NCI-H345 treated with DMSO at 0.1 percent for 48 hours (cell line): ENCODE data around the gene RAD54L2.
"Not testable (repeated sequence)": the region's sequence is repeated elsewhere in the genome, so short reads cannot be mapped to it uniquely, and the experiment has no call there.

Experiments
- DNase-seq: peaks from one replicate; lab custom pipeline; 2025; ENCODE audit not compliant: unreplicated experiment; lab: John Stamatoyannopoulos, UW

RAD54L2 gene

DNA sequence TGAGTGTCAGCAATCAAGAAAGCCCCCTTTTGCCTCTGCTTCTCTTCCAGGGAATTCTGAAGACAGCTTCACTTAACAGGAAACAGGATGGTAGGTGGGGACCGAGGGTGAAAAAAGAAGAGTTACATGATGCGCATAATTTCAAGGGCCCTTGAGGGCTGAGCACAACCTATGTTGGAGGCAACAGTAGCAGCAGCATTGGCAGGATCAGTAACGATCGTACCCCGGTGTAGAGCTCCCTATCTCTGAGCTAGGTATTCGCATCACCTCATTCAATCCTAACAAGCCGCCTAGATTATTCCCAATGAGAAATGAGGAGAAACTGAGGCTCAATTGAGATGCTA is 432 bp upstream of the RAD54L2 start:
- no peak for DNase-seq

GRCh38 chr3:51539291-51539941 is 897 bp downstream of the RAD54L2 start:
- DNase-seq: no peak

- not testable (repeated sequence) for DNase-seq
Observed at GRCh38 chr3:51542596-51542995, 4.1 kb downstream of the RAD54L2 start.

- no peak for DNase-seq
Observed at GRCh38 chr3:51544011-51544775, 5.7 kb downstream of the RAD54L2 start.

DNA sequence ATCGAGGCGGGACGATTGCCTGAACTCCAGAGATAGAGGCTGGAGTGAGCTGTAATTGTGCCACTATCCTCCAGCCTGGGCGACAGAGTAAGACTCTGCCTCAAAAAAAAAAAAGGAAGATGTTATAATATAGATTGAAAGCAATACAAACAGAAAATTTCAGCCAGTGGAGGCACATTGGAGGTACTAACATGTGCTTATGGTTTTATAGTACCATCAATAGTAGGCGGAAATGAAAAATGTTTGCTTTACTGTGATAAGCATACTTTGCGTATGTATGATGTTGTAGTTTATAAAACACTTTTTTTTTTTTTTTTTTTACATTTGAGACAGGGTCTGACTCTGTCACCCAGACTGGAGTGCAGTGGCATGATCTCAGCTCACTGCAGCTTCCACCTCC is 8.8 kb downstream of the RAD54L2 start:
- no peak for DNase-seq

GRCh38 chr3:51549311-51549710 is 10.8 kb downstream of the RAD54L2 start:
- DNase-seq: no peak

DNA sequence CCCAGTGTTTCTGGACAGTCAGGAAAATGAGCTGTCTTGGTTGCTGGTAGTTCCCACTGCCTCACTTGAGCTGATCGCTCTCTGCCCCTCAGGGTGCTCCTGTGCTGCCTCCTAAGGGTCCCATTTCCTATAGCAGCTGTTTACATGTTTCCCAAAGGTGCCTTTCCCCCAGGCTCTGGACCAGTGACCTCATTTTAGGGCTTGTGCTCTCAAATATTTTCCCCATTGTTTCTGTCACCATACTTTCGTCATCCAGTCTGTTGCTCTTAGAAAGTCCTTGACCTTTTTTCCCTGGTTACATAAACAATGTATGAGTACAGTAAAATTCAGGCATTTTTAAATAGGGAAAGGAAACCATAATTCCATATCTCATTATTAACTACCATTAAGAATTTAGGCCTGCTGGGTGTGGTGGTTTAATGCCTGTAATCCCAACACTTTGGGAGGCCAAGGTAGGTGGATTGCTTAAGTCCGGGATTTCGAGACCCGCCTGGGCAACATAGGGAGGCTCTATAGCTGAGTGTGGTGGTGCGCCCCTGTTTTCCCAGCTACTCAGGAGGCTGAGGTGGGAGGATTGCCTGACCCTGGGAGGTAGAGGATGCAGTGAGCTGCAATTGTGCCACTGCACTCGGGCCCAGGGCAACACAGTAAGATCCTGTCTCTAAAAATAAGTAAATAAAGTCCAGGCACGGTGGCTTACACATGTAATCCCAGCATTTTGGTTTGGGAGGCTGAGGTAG is 11.7 kb downstream of the RAD54L2 start:
- no peak for DNase-seq

- no peak for DNase-seq
Observed at GRCh38 chr3:51557993-51558392, 19.5 kb downstream of the RAD54L2 start.

GRCh38 chr3:51559411-51559888 is 20.9 kb downstream of the RAD54L2 start:
- DNase-seq: peak; percentile 14

GRCh38 chr3:51559961-51560360 is 21.4 kb downstream of the RAD54L2 start:
- DNase-seq: no peak

DNA sequence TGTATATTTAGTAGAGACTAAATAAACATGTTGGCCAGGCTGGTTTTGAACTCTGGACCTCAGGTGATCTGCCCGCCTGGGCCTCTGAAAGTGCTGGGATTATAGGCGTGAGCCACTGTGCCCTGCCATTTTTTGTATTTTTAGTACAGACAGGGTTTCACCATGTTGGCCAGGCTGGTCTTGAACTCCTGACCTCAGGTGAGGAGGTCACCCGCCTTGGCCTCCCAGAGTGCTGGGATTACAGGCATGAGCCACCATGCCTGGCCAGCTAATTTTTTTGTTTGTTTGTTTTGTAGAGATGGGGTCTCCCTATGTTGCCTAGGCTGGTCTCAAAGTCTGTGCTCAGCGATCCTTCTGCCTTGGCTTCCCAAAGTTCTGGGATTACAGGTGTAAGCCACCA is 23.9 kb downstream of the RAD54L2 start:
- DNase-seq: not testable (repeated sequence)

GRCh38 chr3:51568036-51568435 is 29.5 kb downstream of the RAD54L2 start:
- DNase-seq: peak; percentile 3

DNA sequence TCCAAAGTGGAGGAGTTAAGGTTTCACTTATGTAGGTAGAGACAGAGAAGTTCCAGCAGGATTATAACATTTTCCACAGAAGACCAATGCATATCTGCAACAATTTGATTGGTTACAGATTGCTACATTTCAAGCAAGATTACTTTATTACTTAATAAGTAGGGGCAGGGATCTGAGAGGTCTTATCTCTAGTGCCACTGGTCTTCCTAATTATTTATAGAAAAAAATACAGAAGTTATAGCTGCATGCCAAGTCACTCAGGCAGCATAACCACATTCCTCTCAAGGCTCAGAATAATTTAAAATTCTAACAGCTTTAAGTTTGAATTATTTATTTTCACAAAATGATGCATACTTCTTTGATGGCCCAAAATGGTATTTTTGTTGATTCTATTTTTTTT is 30.5 kb downstream of the RAD54L2 start:
- no peak for DNase-seq

GRCh38 chr3:51578238-51578637 is 39.7 kb downstream of the RAD54L2 start:
- DNase-seq: no peak

DNA sequence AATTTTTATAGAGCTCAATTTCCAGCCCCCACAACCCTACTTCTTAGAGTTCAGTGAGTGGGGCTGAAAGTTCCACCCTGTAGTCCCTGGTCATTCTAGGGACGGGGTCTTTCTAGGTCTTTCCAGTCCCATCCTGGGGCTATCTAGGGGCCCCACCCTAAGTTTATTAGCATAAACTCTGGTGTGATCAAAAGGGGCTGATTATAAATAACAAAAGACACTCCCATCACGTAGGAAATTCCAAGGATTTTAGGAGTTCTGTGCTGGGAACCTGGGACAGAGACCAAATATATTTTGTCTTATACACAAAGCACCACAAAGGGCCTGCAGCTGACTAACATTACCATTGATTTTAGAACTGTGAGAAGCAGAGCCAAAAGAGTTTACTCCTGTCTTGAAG is 41.9 kb downstream of the RAD54L2 start:
- DNase-seq: no peak

DNA sequence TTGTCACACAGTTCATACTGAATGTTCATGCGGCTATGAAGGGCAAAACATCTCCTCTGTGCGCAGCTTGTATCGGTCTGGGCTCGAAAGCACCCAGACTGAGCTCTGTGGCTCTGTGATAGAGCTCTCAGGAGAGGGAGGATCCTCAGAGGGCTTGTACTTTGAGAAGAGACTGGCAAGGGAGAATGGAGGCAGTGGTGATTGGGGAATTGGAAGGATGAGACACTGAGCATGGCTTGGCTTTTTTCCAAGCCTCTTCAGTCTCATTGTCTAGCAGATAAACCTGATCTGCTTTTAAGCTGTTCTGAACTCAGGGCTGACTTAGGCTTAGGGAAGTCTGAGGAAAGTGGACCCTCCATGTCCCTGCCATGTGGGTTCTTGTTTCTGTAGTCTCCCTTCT is 43.0 kb downstream of the RAD54L2 start:
- peak; percentile 72 for DNase-seq

- no peak for DNase-seq
Observed at GRCh38 chr3:51585197-51585596, 46.7 kb downstream of the RAD54L2 start.

DNA sequence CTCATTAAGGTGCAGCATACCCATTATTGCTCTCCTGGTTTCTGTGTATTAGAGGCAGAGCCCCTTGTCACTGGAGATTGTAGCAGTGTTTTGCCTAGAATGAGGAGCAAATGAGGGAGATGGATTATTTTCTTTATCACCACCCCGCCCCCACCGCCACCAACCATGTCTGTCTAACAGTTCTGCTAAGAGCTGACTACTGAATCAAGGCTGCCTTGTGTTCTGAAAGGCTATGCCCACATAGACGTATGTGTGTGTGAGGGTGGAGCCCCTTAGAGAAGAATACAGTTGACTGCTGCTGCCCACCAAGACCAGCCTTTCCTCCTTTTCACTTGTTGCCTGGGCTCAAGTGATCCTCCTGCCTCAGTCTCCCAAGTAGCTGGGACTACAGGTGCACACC is 47.4 kb downstream of the RAD54L2 start:
- no peak for DNase-seq
